Trophoblast cell (in vitro differentiated cells and primary cell): ENCODE results near the gene GABRG3.

Experiments
- DNase-seq, 2 donors: peaks; one replicate each; pipeline ENCODE4 v3.0.0-alpha.2; 2016
- H2AFZ ChIP-seq: 2 replicates; pipeline ENCODE4 v1.6.1; 2013; ENCODE audit warnings: low read length, moderate library complexity, mild to moderate bottlenecking; ENCODE audit not compliant: insufficient read depth, poor library complexity
- H2AK5ac ChIP-seq: 2 replicates; pipeline ENCODE4 v1.6.1; 2013; ENCODE audit warnings: mild to moderate bottlenecking, low read length
- H2BK120ac ChIP-seq: 2 replicates; pipeline ENCODE4 v1.6.1; 2013; ENCODE audit warnings: low read length, mild to moderate bottlenecking, moderate library complexity; ENCODE audit not compliant: insufficient read depth, poor library complexity
- H2BK12ac ChIP-seq: 2 replicates; pipeline ENCODE4 v1.6.1; 2013; ENCODE audit warnings: mild to moderate bottlenecking, low read length, moderate library complexity
- H2BK5ac ChIP-seq: 2 replicates; pipeline ENCODE4 v1.6.1; 2013; ENCODE audit warnings: low read length, low read depth, moderate library complexity, mild to moderate bottlenecking; ENCODE audit not compliant: poor library complexity
- H3K14ac ChIP-seq: 2 replicates; pipeline ENCODE4 v1.6.1; 2013; ENCODE audit warnings: mild to moderate bottlenecking, low read length
- H3K18ac ChIP-seq: 2 replicates; pipeline ENCODE4 v1.6.1; 2013; ENCODE audit warnings: mild to moderate bottlenecking, low read length
- H3K23ac ChIP-seq: 2 replicates; pipeline ENCODE4 v1.6.1; 2013; ENCODE audit warnings: low read length
- H3K27ac ChIP-seq: 2 replicates; pipeline ENCODE4 v1.5.1; 2013; ENCODE audit warnings: low read depth, mild to moderate bottlenecking, inconsistent platforms, low read length, moderate library complexity
- H3K27me3 ChIP-seq: 2 replicates; pipeline ENCODE4 v1.6.1; 2013; ENCODE audit warnings: inconsistent platforms, mild to moderate bottlenecking, low read length, moderate library complexity; ENCODE audit not compliant: insufficient read depth
- H3K36me3 ChIP-seq, 2 experiments: 1 replicate in 1 of 2; 2 replicates in 1 of 2; pipeline ENCODE4 v1.6.1; 2013; ENCODE audit warnings: low read length in 2 of 2, mild to moderate bottlenecking in 2 of 2, moderate library complexity in 1 of 2; ENCODE audit not compliant: insufficient read depth in 2 of 2, control insufficient read depth in 1 of 2
- H3K4ac ChIP-seq: 2 replicates; pipeline ENCODE4 v1.6.1; 2013; ENCODE audit warnings: low read depth, mild to moderate bottlenecking, low read length, moderate library complexity
- H3K4me1 ChIP-seq, 2 experiments: 1 replicate in 1 of 2; 2 replicates in 1 of 2; pipeline ENCODE4 v1.6.1; 2013; ENCODE audit warnings: low read length in 2 of 2, mild to moderate bottlenecking in 2 of 2, moderate library complexity in 1 of 2; ENCODE audit not compliant: insufficient read depth in 2 of 2, control insufficient read depth in 1 of 2
- H3K4me2 ChIP-seq: 2 replicates; pipeline ENCODE4 v1.6.1; 2013; ENCODE audit warnings: inconsistent platforms, mild to moderate bottlenecking, low read length, moderate library complexity
- H3K4me3 ChIP-seq: 2 replicates; pipeline ENCODE4 v1.5.1; 2013; ENCODE audit warnings: mild to moderate bottlenecking, low read depth, low read length, inconsistent platforms
- H3K79me1 ChIP-seq: one replicate; pipeline ENCODE4 v1.6.1; 2013; ENCODE audit warnings: low read length
- H3K79me2 ChIP-seq: 2 replicates; pipeline ENCODE4 v1.6.1; 2013; ENCODE audit warnings: low read length, mild to moderate bottlenecking; ENCODE audit not compliant: control insufficient read depth, insufficient read depth, poor library complexity
- H3K9ac ChIP-seq: 2 replicates; pipeline ENCODE4 v1.6.1; 2013; ENCODE audit warnings: mild to moderate bottlenecking, low read length
- H3K9me3 ChIP-seq: 2 replicates; pipeline ENCODE4 v1.6.1; 2013; ENCODE audit warnings: low read depth, mild to moderate bottlenecking, control low read depth, inconsistent platforms, low read length; ENCODE audit not compliant: insufficient read depth
- H4K12ac ChIP-seq: 2 replicates; pipeline ENCODE4 v1.6.1; 2013; ENCODE audit warnings: low read depth, mild to moderate bottlenecking, low read length, moderate library complexity
- H4K8ac ChIP-seq: 2 replicates; pipeline ENCODE4 v1.6.1; 2013; ENCODE audit warnings: low read depth, mild to moderate bottlenecking, low read length, moderate library complexity
- H4K91ac ChIP-seq: one replicate; pipeline ENCODE4 v1.6.1; 2013; ENCODE audit warnings: low read depth, mild to moderate bottlenecking, low read length, moderate library complexity
- WGBS: extraction: QIAGEN DNeasy Blood & Tissue Kit; methylation state at CpG from one replicate; pipeline ENCODE4 v1.1.7; 2013; ENCODE audit warnings: missing lambda C conversion rate; ENCODE audit not compliant: insufficient read length, insufficient coverage; ENCODE audit errors: extremely low coverage; 5-methylcytosine and 5-hydroxymethylcytosine counted together

The GABRG3 gene

GRCh38 chr15:27491666-27492621, 521.0 kb downstream of the GABRG3 start:
- Histone ChIP-seq H3K4ac (no peak overlapping the region), H3K79me1 (no peaks in the 10 kb centered on the region), H3K4me3 (no peak overlapping the region), H2BK5ac (no peak overlapping the region), H3K79me2 (no peaks in the 10 kb centered on the region), H2AFZ (no peak overlapping the region), H4K8ac (no peak overlapping the region), H3K4me1 (peaks cover 0 to 2% of the 10 kb centered on the region in 2 experiments), H3K23ac (no peak overlapping the region), H4K12ac (no peak overlapping the region), H2AK5ac (no peak overlapping the region), H4K91ac (no peak overlapping the region), H3K27ac (no peak overlapping the region), H2BK12ac (no peak overlapping the region), H3K36me3 (no peaks in the 10 kb centered on the region), H2BK120ac (no peak overlapping the region), H3K14ac (no peak overlapping the region), H3K27me3 (no peaks in the 10 kb centered on the region), H3K18ac (no peak overlapping the region), H3K9me3 (no peaks in the 10 kb centered on the region), H3K4me2 (no peak overlapping the region), H3K9ac (no peak overlapping the region)
- DNase-seq: no peak
- no CpG with 5 or more reads among the region's 10 CpGs for WGBS

DNA sequence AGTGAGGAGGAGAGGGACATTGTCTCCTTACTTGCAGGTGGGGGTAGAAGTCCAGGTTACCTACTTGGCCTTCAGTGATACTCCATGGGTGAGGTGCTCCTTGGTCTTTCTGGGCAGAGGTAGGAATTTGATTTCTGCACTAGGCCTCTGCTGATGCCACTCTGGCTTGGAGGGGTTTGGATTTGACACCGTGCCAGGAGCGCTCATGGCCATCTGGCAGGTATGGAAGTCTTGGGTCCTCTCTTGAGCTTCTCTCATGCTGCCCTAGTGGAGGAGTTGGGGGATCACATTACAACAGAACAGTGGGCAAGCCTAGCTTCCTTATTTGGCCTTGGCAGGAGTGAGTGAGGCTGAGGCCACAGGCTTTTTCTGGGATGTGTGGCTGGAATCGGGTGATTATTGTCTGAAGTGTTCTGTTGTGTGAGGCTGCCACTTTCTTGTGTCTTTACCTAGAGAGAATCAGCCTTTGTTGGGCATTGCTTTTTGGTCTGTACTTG, 525.0 kb downstream of the GABRG3 start:
- no peak overlapping the region for H2BK120ac ChIP-seq
- no peaks in the 10 kb centered on the region for H3K36me3 ChIP-seq
- H3K9ac ChIP-seq: no peak overlapping the region
- H3K27me3 ChIP-seq: no peaks in the 10 kb centered on the region
- no peak overlapping the region for H2BK12ac ChIP-seq
- H4K12ac ChIP-seq: no peak overlapping the region
- H3K4me1 ChIP-seq: peaks cover 0 to under 1% of the 10 kb centered on the region in 2 experiments
- no peaks in the 10 kb centered on the region for H3K79me2 ChIP-seq
- no peak overlapping the region for H2BK5ac ChIP-seq
- no CpG with 5 or more reads among the region's 3 CpGs for WGBS
- H3K14ac ChIP-seq: no peak overlapping the region
- no peak overlapping the region for H3K18ac ChIP-seq
- no peak overlapping the region for H3K4me3 ChIP-seq
- H4K91ac ChIP-seq: no peak overlapping the region
- H3K4me2 ChIP-seq: no peak overlapping the region
- no peak for DNase-seq
- H3K4ac ChIP-seq: no peak overlapping the region
- H3K27ac ChIP-seq: no peak overlapping the region
- H2AFZ ChIP-seq: no peak overlapping the region
- no peak overlapping the region for H4K8ac ChIP-seq
- no peaks in the 10 kb centered on the region for H3K79me1 ChIP-seq
- no peak overlapping the region for H3K23ac ChIP-seq
- H2AK5ac ChIP-seq: no peak overlapping the region
- peaks cover 2% of the 10 kb centered on the region for H3K9me3 ChIP-seq

GRCh38 chr15:27498700-27499099, 527.7 kb downstream of the GABRG3 start:
- Histone ChIP-seq H3K27ac (no peak overlapping the region), H2AK5ac (no peak overlapping the region), H2AFZ (no peak overlapping the region), H3K27me3 (no peaks in the 10 kb centered on the region), H4K12ac (no peak overlapping the region), H3K79me1 (no peaks in the 10 kb centered on the region), H2BK5ac (no peak overlapping the region), H4K8ac (no peak overlapping the region), H3K4me2 (no peak overlapping the region), H4K91ac (no peak overlapping the region), H2BK120ac (no peak overlapping the region), H2BK12ac (no peak overlapping the region), H3K9ac (no peak overlapping the region), H3K36me3 (no peaks in the 10 kb centered on the region), H3K9me3 (peaks cover 2% of the 10 kb centered on the region), H3K4ac (no peak overlapping the region), H3K14ac (no peak overlapping the region), H3K23ac (no peak overlapping the region), H3K18ac (no peak overlapping the region), H3K79me2 (no peaks in the 10 kb centered on the region), H3K4me1 (no peaks in the 10 kb centered on the region), H3K4me3 (no peak overlapping the region)
- DNase-seq: no peak
- WGBS: no CpG with 5 or more reads among the region's 10 CpGs

DNA sequence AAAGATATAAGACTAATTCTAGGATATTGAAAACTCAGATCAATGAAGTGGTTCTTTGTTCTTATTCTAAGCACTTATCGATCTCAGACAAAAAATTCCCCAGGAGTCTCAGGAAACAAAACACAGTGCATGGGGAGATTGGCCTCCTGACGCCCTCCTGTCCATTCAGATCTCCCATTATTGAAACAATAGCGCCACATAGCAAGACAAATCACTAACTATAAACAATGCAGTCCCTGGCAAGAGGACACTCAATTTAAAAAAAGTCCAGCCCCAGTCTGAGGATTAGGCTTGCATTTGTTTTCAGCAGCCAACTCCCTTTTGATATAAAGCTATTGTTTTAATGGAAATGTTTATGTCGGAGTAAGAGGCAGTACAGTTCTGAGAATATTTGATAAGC, 528.2 kb downstream of the GABRG3 start:
- Histone ChIP-seq H3K79me2 (no peaks in the 10 kb centered on the region), H3K27ac (no peak overlapping the region), H3K4me1 (no peaks in the 10 kb centered on the region), H2AFZ (no peak overlapping the region), H3K9ac (no peak overlapping the region), H2BK120ac (no peak overlapping the region), H3K79me1 (no peaks in the 10 kb centered on the region), H3K18ac (no peak overlapping the region), H4K12ac (no peak overlapping the region), H3K4me3 (no peak overlapping the region), H3K14ac (no peak overlapping the region), H3K27me3 (no peaks in the 10 kb centered on the region), H2BK5ac (no peak overlapping the region), H3K36me3 (no peaks in the 10 kb centered on the region), H3K4ac (no peak overlapping the region), H4K8ac (no peak overlapping the region), H4K91ac (no peak overlapping the region), H3K4me2 (no peak overlapping the region), H2AK5ac (no peak overlapping the region), H3K9me3 (peaks cover 2% of the 10 kb centered on the region), H2BK12ac (no peak overlapping the region), H3K23ac (no peak overlapping the region)
- no peak for DNase-seq
- no CpG with 5 or more reads among the region's 4 CpGs for WGBS
